Activated T-cell treated with anti-CD3 and anti-CD28 coated beads, Interleukin-2, amount 50 U/mL, for 48 hours (primary cell): Measurements from ENCODE around the gene CFAP99.
A peak's percentile ranks its signal among the peaks of the same experiment; 100 is the strongest.
"Not testable (repeated sequence)": the region's sequence is repeated elsewhere in the genome, so short reads cannot be mapped to it uniquely, and the experiment has no call there.

Experiments used
- DNase-seq, 2 experiments: peaks; one replicate each; pipeline ENCODE4 v3.0.0-alpha.2; 2020

CFAP99 gene

DNA sequence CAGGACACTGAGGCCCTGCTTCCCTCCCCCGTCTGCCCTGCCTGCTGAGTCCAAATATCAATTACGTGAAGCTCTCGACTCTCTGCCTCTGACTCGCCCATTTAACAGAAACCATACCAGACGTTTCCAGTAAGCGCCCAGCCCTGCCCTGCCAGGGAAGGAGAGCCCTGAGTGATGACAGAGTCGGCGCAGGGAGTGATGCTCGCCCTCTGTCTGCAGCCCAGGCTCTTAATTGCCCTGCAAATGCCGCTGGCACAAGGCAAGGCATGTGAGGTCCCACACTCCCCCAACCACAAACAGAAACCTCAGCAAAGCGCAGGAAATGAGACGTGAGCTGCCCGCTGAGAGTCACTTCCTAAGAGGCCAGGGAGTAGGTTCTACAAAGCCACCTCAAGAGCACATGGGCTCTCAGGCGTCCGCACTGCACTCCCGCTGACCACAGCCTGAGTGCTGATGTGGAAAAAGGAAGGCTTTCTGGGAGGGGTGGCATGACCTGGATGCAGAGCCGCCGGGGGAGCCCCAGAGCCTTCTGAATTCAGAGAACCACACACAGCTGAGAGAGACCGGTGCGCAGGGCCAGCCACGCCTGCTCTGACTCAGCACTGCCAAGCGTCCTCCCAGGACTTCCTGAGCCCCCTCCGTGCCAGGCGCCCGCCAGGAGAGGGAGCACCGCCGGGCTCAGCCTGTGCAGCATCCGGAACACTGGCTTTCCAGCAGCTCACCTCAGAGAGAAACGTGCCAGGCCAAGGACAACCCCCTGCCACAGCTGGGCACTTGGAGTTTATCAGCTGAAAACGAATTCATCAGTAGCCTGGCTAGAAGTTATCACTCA is 5.7 kb upstream of the CFAP99 start:
- DNase-seq = peak; percentile 90

GRCh38 chr4:2413821-2414610 is 4.7 kb upstream of the CFAP99 start:
- peak; percentile 57 to 59 for DNase-seq

DNA sequence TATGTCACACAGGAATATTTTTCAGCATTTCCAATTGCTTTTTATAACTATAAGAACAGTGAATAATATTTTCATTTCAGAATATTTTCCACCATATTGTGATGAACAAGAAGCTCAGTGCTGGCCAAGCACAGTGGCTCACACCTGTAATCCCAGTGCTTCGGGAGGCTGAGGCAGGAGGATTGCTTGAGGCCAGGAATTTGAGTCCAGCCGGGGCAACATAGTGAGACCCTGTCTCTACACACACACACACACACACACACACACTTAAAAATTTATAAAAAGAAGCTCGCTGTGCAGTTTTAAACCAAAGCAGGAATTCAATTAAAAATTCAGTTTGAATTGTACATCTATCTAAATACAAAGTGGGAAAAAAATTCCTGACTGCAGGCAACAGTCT is 3.5 kb upstream of the CFAP99 start:
- DNase-seq = no peak

GRCh38 chr4:2415881-2416563 is 2.7 kb upstream of the CFAP99 start:
- DNase-seq = peak in 1 of 2 experiments; percentile 41

- peak; percentile 38 to 45 for DNase-seq
Observed at GRCh38 chr4:2416564-2417225, 2.1 kb upstream of the CFAP99 start.

DNA sequence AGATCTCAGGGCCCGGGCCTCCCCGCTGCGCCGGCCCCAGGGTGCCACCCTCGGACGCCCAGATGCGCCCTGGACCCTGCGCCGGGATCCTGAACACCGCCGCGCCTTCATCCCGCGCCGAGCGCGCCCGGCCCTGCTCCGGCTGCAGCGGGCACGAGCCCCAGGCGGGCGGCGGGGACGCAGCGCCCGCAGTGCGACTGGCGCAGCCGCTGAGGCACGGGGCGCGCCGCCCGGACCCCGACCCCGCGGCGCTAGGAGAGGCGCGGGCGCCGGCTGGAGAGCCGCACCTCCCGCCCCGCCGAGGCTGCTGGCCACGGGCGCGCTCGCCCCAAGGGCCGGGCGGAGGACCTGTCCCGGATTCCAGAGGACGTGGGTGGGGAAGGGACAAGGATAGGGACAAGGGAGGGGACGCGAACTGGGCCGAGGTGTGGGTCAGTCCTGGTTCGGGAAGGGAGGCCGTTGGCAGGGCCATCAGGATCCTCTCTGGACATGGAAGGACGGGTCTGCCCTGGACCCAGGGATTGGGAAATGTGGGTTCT is 1.5 kb upstream of the CFAP99 start:
- peak; percentile 38 to 48 for DNase-seq

- DNase-seq = peak; percentile 49 to 53
Observed at GRCh38 chr4:2417765-2418649, 748 bp upstream of the CFAP99 start, which contains the start of gene ZFYVE28. Gene ZFYVE28, minus strand, starts transcription at chr4:2418645. Its CDS starts 322 bp downstream, at chr4:2418323.

GRCh38 chr4:2419814-2420213 is 1.1 kb downstream of the CFAP99 start:
- no peak for DNase-seq

- DNase-seq = no peak
Observed at GRCh38 chr4:2421928-2422327, 3.2 kb downstream of the CFAP99 start.

- DNase-seq = no peak
Observed at GRCh38 chr4:2423066-2423465, 4.3 kb downstream of the CFAP99 start.

DNA sequence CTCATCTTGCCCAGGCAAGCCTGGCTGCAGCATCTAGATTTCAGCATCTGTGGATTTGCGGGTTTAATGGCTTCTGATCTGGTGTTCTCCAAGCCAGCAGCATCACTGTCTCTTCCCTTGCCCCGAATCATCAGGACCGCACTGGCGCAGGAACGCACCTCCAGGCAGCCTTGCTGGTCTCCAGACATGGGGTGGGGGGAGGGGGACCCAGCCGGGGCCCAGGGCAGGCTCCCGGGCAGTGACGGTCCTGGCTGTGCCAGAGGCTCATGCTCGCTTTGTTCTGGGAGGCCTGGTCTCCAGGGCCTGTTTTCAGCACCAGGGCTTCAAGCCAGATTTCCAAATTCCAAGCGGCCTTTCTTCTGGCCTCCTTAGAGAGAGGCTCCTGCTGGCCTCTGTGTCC is 4.9 kb downstream of the CFAP99 start:
- no peak for DNase-seq

- DNase-seq = no peak
Observed at GRCh38 chr4:2424581-2424980, 5.8 kb downstream of the CFAP99 start.

DNA sequence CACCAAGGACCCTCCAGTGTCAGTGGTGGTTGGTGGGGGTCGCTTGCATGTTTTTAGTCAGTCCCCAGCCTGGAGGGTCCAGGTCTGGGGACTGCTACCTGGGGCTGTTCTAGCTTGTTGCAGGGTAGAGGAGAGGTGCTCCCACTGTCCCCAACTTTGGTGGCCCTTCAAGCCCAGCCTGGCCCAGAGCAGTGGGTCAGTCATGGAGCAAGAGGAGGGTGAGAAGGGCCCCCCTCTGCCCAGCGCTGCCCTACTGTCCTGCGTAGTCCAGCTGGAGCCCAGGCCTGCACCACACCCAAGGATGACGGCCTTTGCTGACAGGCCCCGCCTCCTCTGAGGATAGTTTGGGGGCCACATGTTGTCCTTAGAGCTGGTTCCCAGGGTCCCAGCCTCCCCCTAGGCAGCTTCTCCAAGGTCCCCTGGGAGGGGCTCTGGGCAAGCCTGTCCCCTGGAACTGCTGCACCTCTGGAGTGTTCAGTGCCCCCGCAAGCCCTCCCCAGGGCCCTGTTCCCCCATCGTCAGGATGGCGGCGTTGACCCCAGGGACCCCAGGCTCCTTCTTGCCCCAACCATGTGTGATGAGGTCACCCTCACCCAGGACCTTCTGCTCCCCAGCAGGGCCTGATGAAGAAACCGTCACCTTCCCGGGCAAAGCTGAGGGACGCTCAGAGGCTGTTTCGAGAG is 6.8 kb downstream of the CFAP99 start:
- DNase-seq = no peak

DNA sequence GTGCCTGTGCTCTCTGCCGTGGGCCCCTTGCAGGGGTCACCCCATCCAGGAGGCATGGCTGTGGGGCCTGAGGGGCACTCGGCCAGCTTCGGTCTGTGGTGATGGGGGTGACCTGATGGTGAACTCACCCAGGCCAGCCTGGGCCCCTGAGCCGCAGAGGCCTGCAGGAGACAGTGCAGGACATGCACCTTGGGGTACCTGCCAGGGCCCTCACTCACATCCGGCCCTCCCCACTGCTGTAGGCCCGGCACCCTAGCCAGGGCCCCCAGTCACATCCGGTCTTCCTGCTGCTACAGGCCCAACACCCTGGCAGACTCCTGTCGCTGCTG is 7.3 kb downstream of the CFAP99 start:
- no peak for DNase-seq

DNA sequence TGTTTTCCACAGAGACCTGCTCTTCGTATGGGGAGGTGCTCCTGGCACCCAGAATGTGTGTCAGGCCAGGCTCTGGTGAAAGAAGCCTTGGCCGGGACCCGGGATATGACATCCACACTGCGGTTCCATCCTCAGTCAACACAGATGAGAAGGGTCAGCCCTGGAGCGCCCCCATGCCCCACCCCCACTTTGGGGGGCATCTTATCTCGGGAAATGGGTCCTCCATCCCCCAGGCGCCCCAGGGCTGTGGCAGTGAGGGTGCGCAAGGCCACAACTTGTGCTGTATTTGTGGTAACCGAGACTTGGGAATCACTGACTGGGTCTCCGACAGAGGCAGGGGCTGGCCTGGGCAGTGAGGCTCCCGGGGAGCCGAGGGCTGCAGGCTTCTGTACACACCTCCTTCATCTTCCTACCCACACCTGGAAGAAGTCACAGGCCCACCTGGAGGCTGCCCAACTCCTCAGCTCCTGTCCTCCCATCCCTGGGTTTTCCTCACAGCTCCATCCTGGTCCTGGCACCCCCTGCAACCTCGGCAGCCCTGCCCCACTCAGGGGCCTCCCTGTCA is 8.0 kb downstream of the CFAP99 start:
- no peak for DNase-seq

DNA sequence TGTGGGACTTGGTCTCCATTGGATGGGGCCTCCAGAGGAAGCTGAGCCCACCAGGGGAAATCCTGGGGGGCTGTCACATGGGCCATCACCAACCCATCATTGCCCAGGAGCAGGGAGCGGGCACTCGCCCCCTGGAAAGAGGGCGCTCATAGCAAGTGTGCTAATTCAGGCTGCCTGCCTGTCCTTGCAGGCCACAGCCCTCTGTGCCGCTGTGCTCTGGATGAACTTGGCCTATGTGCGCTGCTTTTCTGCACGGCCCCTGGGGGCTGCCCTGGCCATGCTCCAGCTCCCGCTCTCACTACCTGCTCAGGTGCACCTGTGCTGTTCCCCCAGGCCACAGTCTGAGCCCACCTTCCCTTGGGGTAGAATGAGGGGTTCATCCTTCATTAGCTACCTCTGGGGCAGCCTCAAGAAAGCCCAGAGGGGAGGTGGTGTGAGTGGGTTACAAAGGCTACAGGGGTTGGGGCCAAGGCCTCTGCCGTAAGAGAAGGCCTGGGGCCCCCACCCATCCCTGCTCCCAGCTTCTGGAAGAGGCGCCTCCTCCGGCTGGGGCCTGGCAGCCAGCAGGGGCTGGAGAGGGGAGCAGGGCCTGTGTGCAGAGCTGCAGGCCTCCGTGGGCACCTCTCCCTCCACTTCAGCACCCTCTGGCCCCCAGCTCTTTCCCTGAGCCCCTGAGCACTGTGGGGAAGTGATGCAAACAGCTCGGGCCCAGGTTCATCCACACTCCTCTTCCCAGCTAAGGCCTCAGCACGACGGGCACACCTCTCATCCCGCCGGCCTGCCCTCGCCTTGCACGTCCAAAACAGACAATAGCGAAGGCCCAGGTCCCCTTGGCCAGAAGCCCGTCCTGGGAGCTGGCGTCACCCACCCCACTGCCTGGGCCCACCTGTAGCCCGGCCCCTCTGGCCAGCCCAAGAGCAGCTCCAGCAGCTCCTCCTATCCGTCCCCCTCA is 8.9 kb downstream of the CFAP99 start:
- DNase-seq = no peak

- no peak for DNase-seq
Observed at GRCh38 chr4:2428496-2429213, 9.9 kb downstream of the CFAP99 start.

- not testable (repeated sequence) for DNase-seq
Observed at GRCh38 chr4:2429945-2430757, 11.4 kb downstream of the CFAP99 start.
